GM19467 (cell line): ENCODE data around the gene RAB11FIP4.

Experiments
- ATAC-seq: cut with Tn5 transposase; IDR thresholded peaks from one replicate; pipeline ENCODE4 v1.9.1; 2021; ENCODE audit warnings: mild to moderate bottlenecking, moderate library complexity; ENCODE audit not compliant: unreplicated experiment

The RAB11FIP4 gene

GRCh38 chr17:31537565-31538011 is 146.1 kb downstream of the RAB11FIP4 start:
- ATAC-seq, result peak; percentile 10

- peak; percentile 45 for ATAC-seq
Measured at GRCh38 chr17:31538080-31538762, 146.7 kb downstream of the RAB11FIP4 start.

GRCh38 chr17:31540602-31541307 is 149.3 kb downstream of the RAB11FIP4 start:
- no peak for ATAC-seq

- ATAC-seq, result no peak
Measured at GRCh38 chr17:31541559-31541958, 150.1 kb downstream of the RAB11FIP4 start.

GRCh38 chr17:31544186-31544585 is 152.7 kb downstream of the RAB11FIP4 start:
- no peak for ATAC-seq

GRCh38 chr17:31546650-31547049 is 155.2 kb downstream of the RAB11FIP4 start:
- no peak for ATAC-seq

- ATAC-seq, result no peak
Measured at GRCh38 chr17:31548709-31549108, 157.2 kb downstream of the RAB11FIP4 start.

GRCh38 chr17:31549121-31549524 is 157.6 kb downstream of the RAB11FIP4 start:
- peak; percentile 6 for ATAC-seq

- ATAC-seq, result peak; percentile 72
Measured at GRCh38 chr17:31549525-31550388, 158.3 kb downstream of the RAB11FIP4 start.

- no peak for ATAC-seq
Measured at GRCh38 chr17:31550389-31551056, 159.0 kb downstream of the RAB11FIP4 start.

- ATAC-seq, result no peak
Measured at GRCh38 chr17:31552568-31552967, 161.1 kb downstream of the RAB11FIP4 start.

- no peak for ATAC-seq
Measured at GRCh38 chr17:31553506-31553905, 162.0 kb downstream of the RAB11FIP4 start.

GRCh38 chr17:31554930-31555329 is 163.5 kb downstream of the RAB11FIP4 start:
- no peak for ATAC-seq

GRCh38 chr17:31556969-31557645 is 165.6 kb downstream of the RAB11FIP4 start:
- ATAC-seq, result no peak

- ATAC-seq, result peak; percentile 59
Measured at GRCh38 chr17:31558748-31559583, 167.5 kb downstream of the RAB11FIP4 start.

- no peak for ATAC-seq
Measured at GRCh38 chr17:31559584-31560501, 168.4 kb downstream of the RAB11FIP4 start.

- ATAC-seq, result no peak
Measured at GRCh38 chr17:31560616-31561235, 169.3 kb downstream of the RAB11FIP4 start.
